NCI-H2081 (cell line): ENCODE results near the gene CHAT.

Experiments used
- DNase-seq, 2 experiments: peaks; one replicate each; lab custom pipeline; 2025; lab: John Stamatoyannopoulos, UW

CHAT gene

GRCh38 chr10:49688920-49689319, 75.1 kb downstream of the CHAT start:
- no peak for DNase-seq

DNA sequence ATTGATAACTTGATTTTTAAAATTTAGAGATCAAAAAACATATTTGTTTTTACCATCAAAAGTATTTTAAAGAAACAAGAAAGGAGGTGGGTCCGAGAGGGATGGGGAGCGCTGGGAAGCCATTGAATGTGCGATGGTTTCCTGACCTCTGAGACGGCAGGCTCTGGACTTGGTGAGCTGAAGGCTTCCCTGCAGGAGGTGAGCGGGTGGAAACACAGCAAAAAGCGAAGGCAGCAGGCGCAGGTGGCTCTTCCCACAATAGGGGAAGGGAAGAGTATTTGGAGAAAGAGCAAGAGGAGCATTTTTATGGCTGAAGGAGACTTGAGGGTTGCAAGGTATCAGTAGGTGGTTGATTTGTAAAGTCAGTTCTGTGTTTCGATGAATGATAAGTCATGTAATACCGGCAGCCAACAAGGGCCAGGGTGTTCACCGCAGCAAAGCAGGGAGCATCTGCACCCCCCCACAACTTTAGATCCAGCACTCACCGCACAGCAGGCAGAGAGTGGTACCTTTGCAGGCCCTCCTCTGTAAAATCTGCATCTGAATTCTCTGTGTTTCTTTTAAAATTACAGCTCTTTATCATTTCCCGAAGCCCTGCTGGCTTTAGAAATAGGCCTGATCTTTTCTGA, 76.2 kb downstream of the CHAT start:
- no peak for DNase-seq

GRCh38 chr10:49690698-49691356, 77.0 kb downstream of the CHAT start:
- DNase-seq = no peak

- no peak for DNase-seq
Measured at GRCh38 chr10:49691588-49691987, 77.8 kb downstream of the CHAT start.

- DNase-seq = no peak
Measured at GRCh38 chr10:49694466-49694865, 80.6 kb downstream of the CHAT start.

DNA sequence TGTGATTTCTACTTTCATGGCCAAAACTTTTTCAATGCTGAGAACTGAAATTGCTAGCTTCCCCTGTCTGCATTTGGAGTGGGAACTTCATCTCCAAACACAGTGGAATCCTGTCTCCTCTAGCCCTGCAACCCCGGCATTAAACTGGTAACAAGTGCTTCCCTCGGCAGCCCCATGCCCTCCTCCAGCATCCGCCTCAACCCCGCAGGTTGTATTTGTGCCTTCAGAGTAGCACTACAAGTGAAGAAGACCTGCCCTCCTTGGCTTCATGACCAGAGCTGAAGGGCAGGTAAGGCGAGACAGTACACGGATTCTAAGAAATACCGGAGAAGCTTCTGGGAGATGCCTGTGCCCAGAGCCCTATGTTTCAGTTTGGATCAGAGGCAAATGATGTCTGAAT, 82.5 kb downstream of the CHAT start:
- no peak for DNase-seq

GRCh38 chr10:49698679-49699078, 84.8 kb downstream of the CHAT start:
- DNase-seq = no peak

DNA sequence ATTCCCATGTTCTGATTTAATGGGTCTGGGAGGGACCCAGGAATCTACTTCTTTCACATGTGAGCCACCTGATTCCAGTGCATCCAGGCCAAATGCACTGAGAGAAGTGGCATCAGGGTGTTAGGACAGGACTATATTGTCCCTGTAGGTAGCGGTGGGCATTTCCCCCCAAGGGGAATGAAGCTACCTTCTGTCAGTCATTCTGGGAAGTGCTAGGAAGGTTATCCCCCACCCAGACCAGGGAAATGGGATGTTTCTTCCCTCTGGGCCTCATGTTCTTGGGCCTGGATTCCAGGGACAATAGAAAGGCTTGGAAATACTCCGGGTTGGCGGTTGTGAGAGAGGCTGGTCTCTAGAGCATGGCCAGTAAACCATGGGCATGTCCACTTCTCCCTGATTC, 86.4 kb downstream of the CHAT start:
- DNase-seq = no peak

GRCh38 chr10:49700997-49701396, 87.2 kb downstream of the CHAT start:
- peak in 1 of 2 experiments; percentile 3 for DNase-seq

- no peak for DNase-seq
Measured at GRCh38 chr10:49707585-49707984, 93.7 kb downstream of the CHAT start.

DNA sequence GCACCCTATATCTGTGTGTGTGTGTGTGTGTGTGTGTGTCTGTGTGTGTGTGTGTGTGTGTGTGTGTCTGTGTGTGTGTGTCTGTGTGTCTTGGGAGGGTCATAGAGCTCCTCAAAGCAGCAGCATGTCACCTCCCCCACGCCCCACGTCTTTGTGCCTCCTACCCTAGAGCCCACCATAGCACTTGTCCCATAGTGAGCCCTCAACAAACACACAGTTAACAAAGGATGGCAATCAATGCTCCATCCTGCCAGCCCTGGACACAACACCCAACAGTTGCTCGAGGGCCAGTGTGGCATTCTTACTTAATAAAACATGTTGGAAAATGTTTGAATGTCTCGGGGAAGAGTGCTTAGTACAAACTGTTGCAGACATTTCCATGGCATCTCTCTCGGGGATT, 96.1 kb downstream of the CHAT start:
- DNase-seq = no peak

- DNase-seq = no peak
Measured at GRCh38 chr10:49710966-49711365, 97.1 kb downstream of the CHAT start.

DNA sequence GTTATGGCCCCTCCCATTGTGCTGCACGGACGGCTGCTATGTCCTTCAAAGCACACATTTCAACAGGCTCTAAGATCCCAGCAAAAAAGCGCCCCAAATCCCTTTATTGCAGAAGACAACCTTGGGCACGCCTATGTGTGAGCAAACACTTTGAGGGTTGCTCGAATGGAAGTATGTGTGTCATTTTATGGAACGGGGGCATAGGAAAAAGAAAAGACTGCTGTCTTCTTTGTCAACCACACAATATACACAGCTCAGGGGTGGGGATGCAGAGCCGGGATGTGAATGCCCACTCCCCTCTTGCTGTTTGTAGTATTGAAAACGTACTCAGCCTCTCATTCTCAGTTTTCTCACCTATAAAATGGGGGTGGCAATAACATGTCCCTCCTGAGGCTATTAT, 97.6 kb downstream of the CHAT start:
- DNase-seq = no peak

- DNase-seq = no peak
Measured at GRCh38 chr10:49713266-49713665, 99.4 kb downstream of the CHAT start.
